DOHH2 (cell line): ENCODE data around the gene HAGHL.

Source experiments
- EZH2phosphoT487 ChIP-seq: fragments of 200-600 bp; sonication (generic); IDR thresholded peaks from 2 replicates; pipeline ENCODE4 v1.6.1; 2017; ENCODE audit warnings: borderline replicate concordance, mild to moderate bottlenecking, antibody characterized with exemption, low read length, moderate library complexity, mixed read lengths
- TF ChIP-seq, protein P1 (sequence below): fragments of 200-600 bp; sonication (generic); IDR thresholded peaks from one replicate; pipeline ENCODE4 v1.5.1; 2014; ENCODE audit warnings: antibody characterized with exemption, mild to moderate bottlenecking, low read depth, low read length; ENCODE audit not compliant: poor library complexity, severe bottlenecking

DNA sequence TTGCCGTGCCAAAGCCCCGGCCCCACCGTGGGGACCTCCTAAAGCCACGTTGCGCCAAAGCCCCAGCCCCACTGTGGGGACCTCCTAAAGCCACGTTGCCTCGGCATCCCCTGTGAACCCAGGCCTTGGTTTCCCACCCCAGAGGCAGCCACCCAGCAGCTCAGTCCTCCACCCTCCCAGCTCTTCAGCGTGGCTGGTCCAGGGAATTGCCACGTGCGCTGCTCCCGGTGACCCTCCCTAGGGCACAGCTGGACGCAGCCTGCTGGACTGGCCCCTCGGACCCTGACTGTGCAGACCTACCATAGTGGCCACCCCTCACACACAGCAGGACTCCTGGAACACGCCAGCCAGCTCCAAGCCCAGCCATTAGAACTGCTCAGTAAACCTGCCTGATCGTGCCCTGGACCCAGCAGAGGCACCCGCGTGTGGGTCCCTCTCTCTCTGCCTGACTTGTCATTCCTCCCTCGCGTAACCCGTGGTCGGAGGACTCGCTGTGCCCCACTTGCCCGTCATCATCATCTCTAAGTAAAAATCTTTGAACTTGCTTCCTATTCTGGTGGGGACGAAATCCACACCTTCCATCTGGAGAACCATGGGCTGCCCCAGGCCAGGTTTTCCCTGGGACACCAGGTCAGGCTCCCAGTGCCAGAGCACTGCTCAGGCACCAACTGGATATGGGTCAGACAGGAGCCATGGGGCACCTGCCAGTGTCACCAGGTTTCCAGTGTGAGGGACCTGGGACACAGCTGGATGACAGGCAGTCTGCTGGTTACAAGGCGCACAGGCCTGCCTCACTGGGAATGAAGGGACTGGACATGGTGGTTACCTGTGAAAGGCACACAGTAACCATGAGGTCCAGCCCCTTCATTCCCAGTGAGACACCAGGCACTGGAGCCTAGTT, 8.3 kb downstream of the HAGHL start:
- TF ChIP-seq, protein P1, sequence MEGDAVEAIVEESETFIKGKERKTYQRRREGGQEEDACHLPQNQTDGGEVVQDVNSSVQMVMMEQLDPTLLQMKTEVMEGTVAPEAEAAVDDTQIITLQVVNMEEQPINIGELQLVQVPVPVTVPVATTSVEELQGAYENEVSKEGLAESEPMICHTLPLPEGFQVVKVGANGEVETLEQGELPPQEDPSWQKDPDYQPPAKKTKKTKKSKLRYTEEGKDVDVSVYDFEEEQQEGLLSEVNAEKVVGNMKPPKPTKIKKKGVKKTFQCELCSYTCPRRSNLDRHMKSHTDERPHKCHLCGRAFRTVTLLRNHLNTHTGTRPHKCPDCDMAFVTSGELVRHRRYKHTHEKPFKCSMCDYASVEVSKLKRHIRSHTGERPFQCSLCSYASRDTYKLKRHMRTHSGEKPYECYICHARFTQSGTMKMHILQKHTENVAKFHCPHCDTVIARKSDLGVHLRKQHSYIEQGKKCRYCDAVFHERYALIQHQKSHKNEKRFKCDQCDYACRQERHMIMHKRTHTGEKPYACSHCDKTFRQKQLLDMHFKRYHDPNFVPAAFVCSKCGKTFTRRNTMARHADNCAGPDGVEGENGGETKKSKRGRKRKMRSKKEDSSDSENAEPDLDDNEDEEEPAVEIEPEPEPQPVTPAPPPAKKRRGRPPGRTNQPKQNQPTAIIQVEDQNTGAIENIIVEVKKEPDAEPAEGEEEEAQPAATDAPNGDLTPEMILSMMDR: no peak
- TF ChIP-seq EZH2phosphoT487: no peak
